GM12874 (cell line): Measurements from ENCODE around the gene CACNA1S.

Source experiments
- CTCF ChIP-seq: IDR thresholded peaks from 2 replicates; pipeline ENCODE4 v1.5.1; 2011; ENCODE audit warnings: low read depth, mild to moderate bottlenecking, control low read depth, low read length, moderate library complexity; ENCODE audit not compliant: insufficient read depth

The CACNA1S gene

DNA sequence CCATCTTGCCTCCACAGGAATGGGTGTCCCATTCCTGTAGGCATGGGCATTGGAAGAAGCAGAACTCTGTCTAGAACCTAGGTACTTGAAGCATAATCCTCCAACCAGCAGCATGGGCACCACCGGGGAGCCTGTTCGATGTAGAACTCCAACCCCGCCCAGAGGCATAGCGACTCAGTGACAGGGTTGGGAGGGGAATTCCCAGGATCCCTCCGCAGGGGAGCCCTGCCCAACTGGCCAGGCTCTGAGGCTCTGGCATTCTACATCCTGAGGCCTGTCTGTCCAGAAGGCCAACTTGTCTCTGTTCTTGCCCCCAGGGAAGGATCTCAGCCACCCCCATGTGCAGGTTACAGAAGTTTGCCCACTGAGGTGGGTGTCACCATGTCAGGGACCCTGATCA is 38.2 kb downstream of the CACNA1S start:
- TF ChIP-seq CTCF, result no peak

- no peak for TF ChIP-seq CTCF
Measured at GRCh38 chr1:201072922-201073321, 39.3 kb downstream of the CACNA1S start.

- no peak for TF ChIP-seq CTCF
Measured at GRCh38 chr1:201072149-201072548, 40.1 kb downstream of the CACNA1S start.

- no peak for TF ChIP-seq CTCF
Measured at GRCh38 chr1:201069636-201070035, 42.6 kb downstream of the CACNA1S start.

- TF ChIP-seq CTCF, result no peak
Measured at GRCh38 chr1:201068976-201069375, 43.2 kb downstream of the CACNA1S start.

DNA sequence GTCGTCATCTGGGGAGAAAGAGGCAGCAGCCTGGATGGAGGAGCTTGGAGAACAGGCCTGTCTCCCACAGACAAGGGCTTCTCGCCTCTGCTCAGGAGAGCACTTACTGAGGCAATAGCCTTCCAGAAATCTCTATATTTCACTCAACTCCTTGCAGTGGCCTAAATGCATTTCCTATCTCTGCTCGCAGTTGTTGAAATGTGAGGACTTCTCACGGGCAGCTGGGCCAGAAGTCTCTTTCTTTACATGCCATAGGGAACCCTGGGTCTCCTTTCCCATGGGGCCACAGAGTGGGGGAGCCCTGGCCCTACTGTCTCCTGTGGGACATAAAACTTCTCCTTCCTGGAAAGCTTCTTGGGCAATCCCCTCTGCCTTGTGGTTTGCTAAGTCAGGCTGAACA is 45.2 kb downstream of the CACNA1S start:
- TF ChIP-seq CTCF, result no peak

- no peak for TF ChIP-seq CTCF
Measured at GRCh38 chr1:201065686-201066085, 46.5 kb downstream of the CACNA1S start.

DNA sequence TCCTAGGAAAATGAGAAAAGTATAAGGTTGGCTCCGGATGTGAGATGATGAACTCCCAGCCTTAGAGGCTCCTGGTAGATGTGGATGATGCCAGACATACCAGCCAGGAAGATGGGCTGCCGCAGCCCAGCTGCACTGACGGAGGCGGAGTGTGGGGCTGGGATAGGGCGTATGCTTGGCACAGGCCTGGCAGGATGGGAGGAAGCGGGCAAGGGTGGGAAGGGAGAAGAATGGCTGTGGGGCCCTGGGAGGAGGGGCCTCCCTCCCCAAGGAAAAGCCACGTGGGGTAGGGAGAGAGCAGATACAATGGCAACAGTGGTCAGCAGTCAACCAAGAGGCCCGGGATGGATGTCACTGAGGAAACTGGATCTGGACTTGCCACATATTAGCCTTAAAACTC is 47.4 kb downstream of the CACNA1S start:
- TF ChIP-seq CTCF, result no peak
